RWPE1 (cell line): ENCODE data around the gene GRIK2.

ENCODE experiments used
- CTCF ChIA-PET: fragments of 350-600 bp; sonication (Branson Sonifier 250); formaldehyde crosslinking; extraction: SDS; loops from one replicate; lab custom pipeline; 2021; lab: Yijun Ruan, JAX
- POLR2A ChIA-PET: fragments of 400-600 bp; formaldehyde crosslinking; extraction: SDS; loops from one replicate; lab custom pipeline; 2020; ENCODE audit warnings: antibody characterized with exemption; ENCODE audit not compliant: low non-redundant PET; lab: Yijun Ruan, JAX
- DNase-seq: peaks from one replicate; pipeline ENCODE4 v3.0.0; 2012; ENCODE audit warnings: low spot score
- H3K27ac ChIP-seq: fragments of 450-650 bp; 2 replicates; pipeline ENCODE4 v1.5.1; 2017
- CTCF ChIP-seq: fragments of 450-650 bp; conservative IDR thresholded peaks from 2 replicates; pipeline ENCODE4 v1.5.1; 2017; ENCODE audit warnings: low read depth, mild to moderate bottlenecking

Gene GRIK2

GRCh38 chr6:101534821-101535220, 141.3 kb downstream of the GRIK2 start:
- TF ChIP-seq CTCF, result no peak
- ChIA-PET CTCF (no interaction called here), POLR2A (no interaction called here)
- no peak for DNase-seq
- H3K27ac ChIP-seq, result no peak overlapping the region

- CTCF ChIA-PET, result interaction anchor here (0.6 to 0.7 kb wide), 2 partner anchors 15 to 1398 kb away, joined by 3 read pairs; no protein-coding TSS in a partner anchor
Measured at GRCh38 chr6:101537753-101538316, 144.3 kb downstream of the GRIK2 start.

GRCh38 chr6:101539510-101540245, 146.2 kb downstream of the GRIK2 start:
- ChIA-PET POLR2A (no interaction called here), CTCF (interaction anchor here (0.6 kb wide), 1 partner anchor 100 kb away, joined by 3 read pairs; no protein-coding TSS in a partner anchor)
- H3K27ac ChIP-seq, result no peak overlapping the region
- peak; percentile 26 for DNase-seq
- TF ChIP-seq CTCF, result no peak

More at GRCh38 chr6:101537753-101538316, 144.3 kb downstream of the GRIK2 start:
- no peak for DNase-seq
- H3K27ac ChIP-seq, result no peak overlapping the region
- POLR2A ChIA-PET, result no interaction called here
- TF ChIP-seq CTCF, result no peak

- ChIA-PET POLR2A (no interaction called here), CTCF (no interaction called here)
- no peak for DNase-seq
- no peak overlapping the region for H3K27ac ChIP-seq
- no peak for TF ChIP-seq CTCF
Measured at GRCh38 chr6:101541894-101542293, 148.4 kb downstream of the GRIK2 start.

- TF ChIP-seq CTCF, result no peak
- ChIA-PET POLR2A (no interaction called here), CTCF (no interaction called here)
- no peak overlapping the region for H3K27ac ChIP-seq
- no peak for DNase-seq
Measured at GRCh38 chr6:101543796-101544195, 150.3 kb downstream of the GRIK2 start.

GRCh38 chr6:101544286-101544685, 150.8 kb downstream of the GRIK2 start:
- TF ChIP-seq CTCF, result no peak
- ChIA-PET CTCF (no interaction called here), POLR2A (no interaction called here)
- DNase-seq, result peak; percentile 31
- no peak overlapping the region for H3K27ac ChIP-seq
